K562 (cell line): ENCODE results near the gene AGMO. TPM values are rescaled to one million over a fixed set of nuclear protein-coding genes. Genes with fewer than 3 reads are reported as not detected.

Source experiments
- ATAC-seq: fragments of 200-7000 bp; cut with Tn5 transposase; 3 replicates; pipeline ENCODE4 v1.9.1; 2020; ENCODE audit warnings: moderate library complexity
- BruUV-seq: library from RNA; stranded (reverse); fragments of 400-500 nt; replicated peaks from 2 replicates; lab custom pipeline; 2021; lab: Mats Ljungman, UMichigan
- CTCF ChIA-PET: fragments of 300-600 bp; formaldehyde crosslinking; extraction: SDS; loops from one replicate; lab custom pipeline; 2021; ENCODE audit warnings: low intra/inter-chr PET ratio; lab: Yijun Ruan, JAX
- POLR2A ChIA-PET: fragments of 300-600, 350-650 bp; sonication (Branson Sonifier 250); formaldehyde crosslinking; extraction: SDS; loops from one replicate; lab custom pipeline; 2021; ENCODE audit warnings: antibody characterized with exemption, inconsistent platforms; lab: Yijun Ruan, JAX
- DNase-seq, 4 experiments: peaks; one replicate each; pipeline versions ENCODE4 v3.0.0 to v3.0.0-alpha.2; 2011 to 2018; ENCODE audit warnings: low spot score in 3 of 4, mixed read lengths in 3 of 4; ENCODE audit errors: extremely low read depth in 1 of 4
- FAIRE-seq: peaks from 2 replicates; lab custom pipeline; 2011; peaks lifted over from hg19 to GRCh38; lab: Jason Lieb, UNC
- H2AFZ ChIP-seq: 2 replicates; pipeline ENCODE4 v1.6.0; 2011; ENCODE audit warnings: low read depth, low read length, control low read depth, inconsistent platforms
- H3K27ac ChIP-seq: fragments of 200-600 bp; 3 replicates; pipeline ENCODE4 v1.8.0; 2011; ENCODE audit warnings: low read depth, mild to moderate bottlenecking, control low read depth, inconsistent platforms, low read length, moderate library complexity, mixed read lengths; ENCODE audit errors: extremely low read depth
- H3K27me3 ChIP-seq, 2 experiments: fragments of 300-600 bp in 1 of 2; 2 replicates in 1 of 2; 3 replicates in 1 of 2; pipeline versions ENCODE4 v1.6.0 to v1.8.0; 2011; ENCODE audit warnings: inconsistent platforms in 2 of 2, low read length in 2 of 2, mild to moderate bottlenecking in 1 of 2, mixed read lengths in 1 of 2, moderate library complexity in 1 of 2; ENCODE audit not compliant: control insufficient read depth in 2 of 2, insufficient read depth in 2 of 2
- H3K36me3 ChIP-seq: fragments of 300-600 bp; 3 replicates; pipeline ENCODE4 v1.8.0; 2011; ENCODE audit warnings: mild to moderate bottlenecking, low read length, inconsistent platforms; ENCODE audit not compliant: control insufficient read depth, insufficient read depth
- H3K4me1 ChIP-seq, 2 experiments: fragments of 200-600 bp in 1 of 2; replicated peaks in 1 of 2; 2 replicates in 1 of 2; 3 replicates in 1 of 2; pipeline versions ENCODE4 v1.5.1 to v1.8.0; 2011; ENCODE audit warnings: inconsistent platforms in 2 of 2, low read length in 2 of 2, mild to moderate bottlenecking in 1 of 2, mixed read lengths in 1 of 2, moderate library complexity in 1 of 2; ENCODE audit not compliant: control insufficient read depth in 2 of 2, insufficient read depth in 2 of 2
- H3K4me2 ChIP-seq: 2 replicates; pipeline ENCODE4 v1.6.1; 2011; ENCODE audit warnings: low read length, control low read depth, inconsistent platforms, mixed read lengths; ENCODE audit not compliant: insufficient read depth
- H3K4me3 ChIP-seq: fragments of 200-600 bp; sonication (generic), shearing (Covaris generic); 2 replicates; pipeline ENCODE4 v1.5.1; 2016; ENCODE audit warnings: control low read depth, inconsistent platforms
- H3K79me2 ChIP-seq: fragments of 200-600 bp; 3 replicates; pipeline ENCODE4 v1.8.0; 2011; ENCODE audit warnings: low read length, inconsistent platforms; ENCODE audit not compliant: control insufficient read depth, insufficient read depth
- H3K9ac ChIP-seq, 2 experiments: 2 replicates each; pipeline versions ENCODE4 v1.6.0 to v1.6.1; 2011; ENCODE audit warnings: low read depth in 2 of 2, low read length in 2 of 2, control low read depth in 1 of 2, inconsistent platforms in 1 of 2, mild to moderate bottlenecking in 1 of 2, mixed read lengths in 1 of 2; ENCODE audit not compliant: insufficient read depth in 1 of 2
- H3K9me1 ChIP-seq: one replicate; pipeline ENCODE4 v1.6.0; 2011; ENCODE audit warnings: inconsistent platforms, mild to moderate bottlenecking, low read length, moderate library complexity; ENCODE audit not compliant: control insufficient read depth, insufficient read depth
- H3K9me3 ChIP-seq: replicated peaks from 2 replicates; pipeline ENCODE4 v1.5.1; 2011; ENCODE audit warnings: low read depth, low read length, inconsistent platforms; ENCODE audit not compliant: control insufficient read depth, insufficient read depth
- H4K20me1 ChIP-seq: replicated peaks from 2 replicates; pipeline ENCODE4 v1.6.1; 2011; ENCODE audit warnings: low read length, inconsistent platforms, mixed read lengths; ENCODE audit not compliant: control insufficient read depth, insufficient read depth
- EZH2 ChIP-seq: IDR thresholded peaks from 2 replicates; pipeline ENCODE4 v1.6.1; 2012; ENCODE audit warnings: low read depth, mild to moderate bottlenecking, inconsistent platforms, low read length, borderline replicate concordance
- MEIS2 ChIP-seq: fragments of 450-650 bp; IDR thresholded peaks from 2 replicates; pipeline ENCODE4 v1.6.1; 2014; ENCODE audit warnings: mild to moderate bottlenecking; ENCODE audit not compliant: partially characterized antibody
- SMARCA4 ChIP-seq: fragments of 450-650 bp; IDR thresholded peaks from 2 replicates; pipeline ENCODE4 v1.6.1; 2016
- WGBS: fragments of 100-300 bp; shearing (Covaris generic); methylation state at CpG from one replicate; pipeline ENCODE4 v1.1.6; 2016; ENCODE audit warnings: low coverage, mixed read lengths; ENCODE audit not compliant: insufficient coverage; ENCODE audit errors: missing lambda C conversion rate; 5-methylcytosine and 5-hydroxymethylcytosine counted together
- in situ Hi-C: fragments of 300-500 bp; cut with MboI; formaldehyde crosslinking; loops from 4 replicates; pipeline ENCODE4 v1.15.0; 2018; ENCODE audit warnings: inconsistent platforms, mixed read lengths
- intact Hi-C: fragments of 100-400 bp; cut with micrococcal nuclease; formaldehyde crosslinking; loops from 2 replicates; pipeline ENCODE4 v1.14.2; 2022
- polyA plus RNA-seq, 8 experiments: library from polyadenylated mRNA; depleted of rRNA in 4 of 8; stranded (reverse) in 5 of 8; unstranded in 3 of 8; fragments of >200 nt; fragmentation: Nextera tagmentation in 2 of 8; fragmentation: Illumina TruSeq in 1 of 8; extraction: Ambion mirVana in 2 of 8; extraction: Trizol in 1 of 8; gene quantifications; 2 replicates each; pipeline versions ENCODE4 v1.2.1 to v1.2.3, GENCODE V29; 2011 to 2014; ENCODE audit warnings: inconsistent platforms in 1 of 8, missing spikeins in 1 of 8
- total RNA-seq, 7 experiments: library from RNA; depleted of rRNA in 6 of 7; stranded (reverse); fragments of >200 nt in 6 of 7; fragmentation: Illumina TruSeq in 2 of 7; extraction: Trizol in 2 of 7; gene quantifications; 2 replicates each; pipeline versions ENCODE4 v1.2.1 to v1.2.3, GENCODE V29; 2011 to 2021; ENCODE audit warnings: low replicate concordance in 1 of 7
- TF ChIP-seq, protein P1 (sequence below): fragments of 200-800 bp; sonication (Bioruptor generic); IDR thresholded peaks from 2 replicates; pipeline ENCODE4 v1.6.1; 2016; ENCODE audit warnings: missing genetic modification characterization, missing compliant biosample characterization
- TF ChIP-seq, protein P2 (sequence below): fragments of 250-450 bp; sonication (Bioruptor Pico); IDR thresholded peaks from 2 replicates; pipeline ENCODE4 v1.8.0; 2021; ENCODE audit warnings: mild to moderate bottlenecking, moderate library complexity

AGMO gene
- total and polyA plus RNA-seq, 9 of the 15 experiments (the other 6 are each of a cell fraction or from before 2014, with no cell fraction given): 0.30 to 1.4 (median 0.69) TPM; not detected in 1

DNA sequence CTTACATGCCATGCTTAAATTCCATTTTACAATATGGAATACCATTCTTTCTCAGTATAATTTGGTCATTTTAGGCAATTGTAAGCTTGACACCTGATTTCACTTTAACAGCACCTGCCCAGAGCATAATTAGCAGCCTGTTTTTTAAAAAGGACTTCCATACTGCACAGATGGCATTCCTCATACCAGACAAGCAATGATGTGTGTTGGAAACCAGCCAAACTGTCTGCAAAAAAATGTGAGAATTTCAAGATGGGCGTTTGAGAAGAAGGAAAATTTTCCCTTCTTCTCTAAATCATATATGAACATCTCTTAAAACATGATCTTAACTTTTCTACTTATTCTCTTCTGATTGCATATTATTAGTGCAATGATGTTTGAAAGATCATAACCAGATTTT, 40.4 kb upstream of the AGMO start (continued):
- TF ChIP-seq, protein P1, sequence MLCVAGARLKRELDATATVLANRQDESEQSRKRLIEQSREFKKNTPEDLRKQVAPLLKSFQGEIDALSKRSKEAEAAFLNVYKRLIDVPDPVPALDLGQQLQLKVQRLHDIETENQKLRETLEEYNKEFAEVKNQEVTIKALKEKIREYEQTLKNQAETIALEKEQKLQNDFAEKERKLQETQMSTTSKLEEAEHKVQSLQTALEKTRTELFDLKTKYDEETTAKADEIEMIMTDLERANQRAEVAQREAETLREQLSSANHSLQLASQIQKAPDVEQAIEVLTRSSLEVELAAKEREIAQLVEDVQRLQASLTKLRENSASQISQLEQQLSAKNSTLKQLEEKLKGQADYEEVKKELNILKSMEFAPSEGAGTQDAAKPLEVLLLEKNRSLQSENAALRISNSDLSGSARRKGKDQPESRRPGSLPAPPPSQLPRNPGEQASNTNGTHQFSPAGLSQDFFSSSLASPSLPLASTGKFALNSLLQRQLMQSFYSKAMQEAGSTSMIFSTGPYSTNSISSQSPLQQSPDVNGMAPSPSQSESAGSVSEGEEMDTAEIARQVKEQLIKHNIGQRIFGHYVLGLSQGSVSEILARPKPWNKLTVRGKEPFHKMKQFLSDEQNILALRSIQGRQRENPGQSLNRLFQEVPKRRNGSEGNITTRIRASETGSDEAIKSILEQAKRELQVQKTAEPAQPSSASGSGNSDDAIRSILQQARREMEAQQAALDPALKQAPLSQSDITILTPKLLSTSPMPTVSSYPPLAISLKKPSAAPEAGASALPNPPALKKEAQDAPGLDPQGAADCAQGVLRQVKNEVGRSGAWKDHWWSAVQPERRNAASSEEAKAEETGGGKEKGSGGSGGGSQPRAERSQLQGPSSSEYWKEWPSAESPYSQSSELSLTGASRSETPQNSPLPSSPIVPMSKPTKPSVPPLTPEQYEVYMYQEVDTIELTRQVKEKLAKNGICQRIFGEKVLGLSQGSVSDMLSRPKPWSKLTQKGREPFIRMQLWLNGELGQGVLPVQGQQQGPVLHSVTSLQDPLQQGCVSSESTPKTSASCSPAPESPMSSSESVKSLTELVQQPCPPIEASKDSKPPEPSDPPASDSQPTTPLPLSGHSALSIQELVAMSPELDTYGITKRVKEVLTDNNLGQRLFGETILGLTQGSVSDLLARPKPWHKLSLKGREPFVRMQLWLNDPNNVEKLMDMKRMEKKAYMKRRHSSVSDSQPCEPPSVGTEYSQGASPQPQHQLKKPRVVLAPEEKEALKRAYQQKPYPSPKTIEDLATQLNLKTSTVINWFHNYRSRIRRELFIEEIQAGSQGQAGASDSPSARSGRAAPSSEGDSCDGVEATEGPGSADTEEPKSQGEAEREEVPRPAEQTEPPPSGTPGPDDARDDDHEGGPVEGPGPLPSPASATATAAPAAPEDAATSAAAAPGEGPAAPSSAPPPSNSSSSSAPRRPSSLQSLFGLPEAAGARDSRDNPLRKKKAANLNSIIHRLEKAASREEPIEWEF: no peak
- TF ChIP-seq, protein P2, sequence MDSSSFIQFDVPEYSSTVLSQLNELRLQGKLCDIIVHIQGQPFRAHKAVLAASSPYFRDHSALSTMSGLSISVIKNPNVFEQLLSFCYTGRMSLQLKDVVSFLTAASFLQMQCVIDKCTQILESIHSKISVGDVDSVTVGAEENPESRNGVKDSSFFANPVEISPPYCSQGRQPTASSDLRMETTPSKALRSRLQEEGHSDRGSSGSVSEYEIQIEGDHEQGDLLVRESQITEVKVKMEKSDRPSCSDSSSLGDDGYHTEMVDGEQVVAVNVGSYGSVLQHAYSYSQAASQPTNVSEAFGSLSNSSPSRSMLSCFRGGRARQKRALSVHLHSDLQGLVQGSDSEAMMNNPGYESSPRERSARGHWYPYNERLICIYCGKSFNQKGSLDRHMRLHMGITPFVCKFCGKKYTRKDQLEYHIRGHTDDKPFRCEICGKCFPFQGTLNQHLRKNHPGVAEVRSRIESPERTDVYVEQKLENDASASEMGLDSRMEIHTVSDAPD (CRISPR knock-in tag): no peak

DNA sequence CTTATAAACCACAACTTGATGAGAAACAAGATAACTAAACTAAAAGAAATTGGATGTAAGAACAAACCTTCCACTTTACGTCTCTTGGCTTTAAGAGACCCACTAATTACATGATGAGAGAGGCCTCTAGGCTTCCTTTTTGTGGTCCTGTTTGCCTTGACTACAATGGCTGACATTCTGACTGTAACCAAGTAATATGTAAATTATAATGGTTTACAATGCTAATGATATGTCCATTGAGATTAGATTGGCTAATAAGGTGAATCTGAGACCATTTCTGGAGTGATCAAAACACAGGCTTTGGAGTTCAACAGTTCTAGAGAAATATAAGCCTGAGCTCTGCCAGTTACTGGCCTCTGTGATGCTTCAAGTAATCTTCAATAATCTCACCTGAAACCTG, 39.4 kb upstream of the AGMO start:
- no peak overlapping the region for H3K27ac ChIP-seq
- H3K9me3 ChIP-seq: no peaks in the 10 kb centered on the region; the same call in 1 of the 2 replicates
- no peak overlapping the region for H3K9ac ChIP-seq
- H3K27me3 ChIP-seq: no peaks in the 10 kb centered on the region
- BruUV-seq: no TSS peak
- no peaks in the 10 kb centered on the region for H3K79me2 ChIP-seq
- FAIRE-seq (no peak), ATAC-seq (no peak), DNase-seq (no peak)
- H4K20me1 ChIP-seq: no peaks in the 10 kb centered on the region
- no peaks in the 10 kb centered on the region for H3K4me1 ChIP-seq
- CTCF ChIA-PET: no interaction called here
- H3K4me3 ChIP-seq: no peak overlapping the region
- POLR2A ChIA-PET: no interaction called here
- H2AFZ ChIP-seq: no peak overlapping the region
- TF ChIP-seq SMARCA4 (no peak), MEIS2 (no peak), EZH2 (no peak)
- TF ChIP-seq, all 486 proteins: peak for 0
- Histone ChIP-seq H3K4me2 (no peak overlapping the region), H3K36me3 (no peaks in the 10 kb centered on the region), H3K9me1 (no peaks in the 10 kb centered on the region)
- intact Hi-C loops (loop anchor here (10.0 kb wide), 1 partner anchor 464 kb away; no protein-coding TSS in a partner anchor), in situ Hi-C loops (no loop called here)
- WGBS: 9% methylated on average over 1 of the region's 1 CpG
